Posterior vena cava (tissue), 2 donors: ENCODE data around the gene PLEKHS1. TPM values are rescaled to one million over a fixed set of nuclear protein-coding genes. Genes with fewer than 3 reads are reported as not detected.
"Not testable (repeated sequence)": the region's sequence is repeated elsewhere in the genome, so short reads cannot be mapped to it uniquely, and the experiment has no call there.

Experiments used
- DNase-seq: peaks from one replicate; pipeline ENCODE4 v3.0.0-alpha.2; 2020; ENCODE audit warnings: low spot score
- intact Hi-C, 2 donors: fragments of 100-400 bp; cut with DNase I; formaldehyde crosslinking; loops; one replicate each; pipeline versions ENCODE4 v1.14.1 to v1.14.2; 2022 to 2023
- total RNA-seq, 2 donors: library from RNA; stranded (reverse); fragmentation: NEBNext Ultra II Directional; extraction: Animal tissue kit (Norgen Biotek cat#: 25700); gene quantifications; one replicate each; pipeline ENCODE4 v1.2.1, GENCODE V29; 2021
- donor health status: DM: yes; HTN: yes; CAD: no.
- donor health status: DM: yes; HTN: yes; CAD: no.

Gene PLEKHS1
- total RNA-seq, 2 donors from 2014 or later = not detected

DNA sequence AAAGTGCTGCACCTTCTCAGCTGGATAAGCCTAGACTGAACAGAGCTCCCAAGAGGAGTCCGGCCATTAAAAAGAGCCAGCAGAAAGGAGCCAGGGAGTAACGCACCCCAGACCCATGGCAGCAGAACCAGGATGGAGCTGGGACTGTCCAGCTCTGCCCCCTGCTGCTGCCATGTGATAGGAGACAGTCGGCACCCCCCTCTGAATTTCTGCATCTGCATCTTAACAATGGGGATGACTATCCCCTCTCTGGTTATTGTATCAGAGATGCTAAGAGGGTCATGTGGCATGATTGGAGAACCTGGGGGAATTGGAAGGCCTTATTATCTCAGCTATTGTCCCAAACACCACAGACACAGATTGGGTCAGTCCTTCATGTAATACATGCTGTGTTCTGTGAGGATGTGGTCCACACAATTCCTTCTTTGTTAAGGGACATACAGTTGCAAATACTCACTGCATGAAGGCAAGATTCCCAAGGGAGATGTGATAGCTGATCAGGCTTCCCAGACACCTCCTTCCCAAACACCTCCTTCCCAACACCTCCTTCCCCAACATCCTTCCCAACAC lies 29.3 kb downstream of the PLEKHS1 start:
- intact Hi-C loops = no loop called here

GRCh38 chr10:113782367-113782766 lies 30.9 kb downstream of the PLEKHS1 start:
- intact Hi-C loops = no loop called here
- DNase-seq = no peak

More for the DNA sequence above, 29.3 kb downstream of the PLEKHS1 start:
- DNase-seq = no peak

- DNase-seq = no peak
- intact Hi-C loops = no loop called here
These were observed 31.7 kb downstream of the PLEKHS1 start for GRCh38 chr10:113782986-113783704.

GRCh38 chr10:113788604-113789083 lies 37.2 kb downstream of the PLEKHS1 start:
- intact Hi-C loops = no loop called here
- no peak for DNase-seq

- DNase-seq = no peak
- intact Hi-C loops = no loop called here
These were observed 40.2 kb downstream of the PLEKHS1 start for GRCh38 chr10:113791691-113792090.

DNA sequence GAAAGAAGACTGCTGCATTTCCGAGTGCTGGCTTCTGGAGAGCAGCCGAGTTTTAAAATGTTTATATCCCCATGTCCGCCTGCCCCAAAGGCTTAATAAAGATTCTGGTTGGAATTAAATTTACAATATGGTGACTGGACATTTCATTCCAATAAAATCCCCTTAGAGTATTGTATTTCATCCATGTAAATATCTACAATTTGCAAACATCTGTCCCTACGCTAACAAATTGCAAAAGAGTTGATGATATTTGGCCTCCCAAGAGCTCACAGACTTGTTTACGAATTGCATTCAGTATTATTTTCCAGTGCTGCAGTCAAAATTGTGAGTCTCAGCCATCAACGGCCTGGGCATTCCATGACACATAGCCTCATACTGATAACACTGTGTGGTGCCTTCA lies 50.1 kb downstream of the PLEKHS1 start:
- intact Hi-C loops = loop anchor here in 1 of 2 donors (5.0 kb wide), 1 partner anchor 301 kb away; no protein-coding TSS in a partner anchor
- no peak for DNase-seq

DNA sequence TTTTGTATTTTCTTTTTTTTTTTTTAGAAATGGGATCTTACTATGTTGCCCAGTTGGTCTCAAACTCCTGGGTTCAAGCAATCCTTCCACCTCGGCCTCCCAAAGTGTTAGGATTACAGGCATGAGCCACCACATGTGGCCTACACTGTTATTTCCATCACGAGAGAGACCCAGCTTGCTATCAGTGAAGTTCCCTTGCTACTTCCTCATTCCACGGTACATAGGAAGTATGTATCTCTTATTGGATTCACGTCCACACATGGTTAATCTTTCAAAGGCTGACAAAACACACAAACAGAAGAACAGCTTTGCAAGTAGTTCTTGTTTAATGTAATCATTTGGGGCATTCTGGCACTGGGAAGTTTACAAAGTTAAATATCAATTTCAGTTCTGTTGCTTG lies 51.5 kb downstream of the PLEKHS1 start:
- intact Hi-C loops = loop anchor here in 1 of 2 donors (5.0 kb wide), 1 partner anchor 299 kb away; no protein-coding TSS in a partner anchor
- no peak for DNase-seq

DNA sequence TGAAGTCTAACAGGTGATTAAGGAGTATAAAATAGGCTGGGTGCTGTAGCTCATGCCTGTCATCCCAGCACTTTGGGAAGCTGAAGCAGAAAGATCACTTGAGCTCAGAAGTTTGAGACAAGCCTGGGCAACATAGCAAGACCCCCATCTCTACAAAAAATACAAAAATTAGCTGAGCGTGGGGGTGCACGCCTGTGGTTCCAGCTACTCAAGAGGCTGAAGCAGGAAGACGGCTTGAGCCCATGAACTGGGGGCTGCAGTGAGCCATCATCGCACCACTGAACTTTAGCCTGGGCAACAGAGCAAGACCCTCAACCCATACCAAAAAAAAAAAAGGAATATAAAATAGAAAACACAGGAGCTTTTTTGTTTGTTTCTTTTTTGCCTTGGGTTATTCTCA lies 55.0 kb downstream of the PLEKHS1 start:
- DNase-seq = no peak
- intact Hi-C loops = no loop called here

GRCh38 chr10:113808168-113808567 lies 56.7 kb downstream of the PLEKHS1 start:
- no peak for DNase-seq
- intact Hi-C loops = no loop called here

DNA sequence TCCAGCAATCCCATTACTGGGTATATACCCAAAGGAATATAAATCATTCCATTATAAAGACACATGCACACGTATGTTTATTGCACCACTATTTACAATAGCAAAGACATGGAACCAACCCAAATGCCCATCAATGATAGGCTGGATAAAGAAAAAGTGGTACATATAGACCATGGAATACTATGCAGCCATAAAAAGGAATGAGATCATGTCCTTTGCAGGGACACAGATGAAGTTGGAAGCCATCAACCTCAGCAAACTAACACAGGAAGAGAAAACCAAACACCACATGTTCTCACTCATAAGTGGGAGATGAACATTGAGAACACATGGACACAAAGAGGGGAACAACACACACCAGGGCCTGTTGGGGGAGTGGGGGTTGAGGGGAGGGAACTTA lies 63.2 kb downstream of the PLEKHS1 start:
- DNase-seq, intact Hi-C loops: not testable (repeated sequence)

- intact Hi-C loops = no loop called here
- no peak for DNase-seq
These were observed 68.5 kb downstream of the PLEKHS1 start for GRCh38 chr10:113819989-113820388.

DNA sequence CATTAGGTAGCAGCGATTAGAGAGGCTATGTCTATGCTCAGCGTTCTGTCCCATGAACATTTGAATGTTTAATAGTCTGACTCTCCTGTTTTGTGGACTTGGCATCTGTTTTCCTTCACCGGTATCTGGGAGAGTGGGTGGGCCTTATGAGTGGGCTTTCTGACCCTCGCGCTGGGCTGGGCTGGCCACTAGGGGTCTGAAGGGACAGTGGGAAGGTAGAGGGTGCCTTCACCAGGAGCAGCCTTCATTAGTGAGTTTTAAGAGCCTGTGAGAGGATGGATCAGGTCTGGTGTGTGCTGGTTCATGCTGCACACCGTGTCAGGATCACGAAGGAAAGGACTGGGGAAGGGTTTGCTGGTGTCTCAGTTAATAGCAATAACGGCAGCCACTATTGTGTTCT lies 69.0 kb downstream of the PLEKHS1 start:
- intact Hi-C loops = no loop called here
- DNase-seq = no peak

DNA sequence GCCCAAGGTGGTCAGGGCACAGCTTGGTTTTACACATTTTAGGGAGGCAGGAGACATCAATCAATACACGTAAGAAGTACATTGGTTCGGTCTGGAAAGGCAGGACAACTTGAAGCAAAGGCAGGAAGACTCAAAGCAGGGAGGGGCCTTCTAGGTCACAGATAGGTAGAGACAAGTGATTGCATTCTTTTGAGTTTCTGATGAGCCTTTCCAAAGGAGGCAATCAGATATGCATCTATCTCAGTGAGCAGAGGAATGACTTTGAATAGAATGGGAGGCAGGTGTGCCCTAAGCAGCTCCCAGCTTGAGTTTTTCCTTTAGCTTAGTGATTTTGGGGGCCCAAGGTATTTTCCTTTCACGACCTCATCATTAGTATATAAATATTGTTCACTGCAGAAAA lies 69.8 kb downstream of the PLEKHS1 start:
- intact Hi-C loops, DNase-seq: not testable (repeated sequence)

DNA sequence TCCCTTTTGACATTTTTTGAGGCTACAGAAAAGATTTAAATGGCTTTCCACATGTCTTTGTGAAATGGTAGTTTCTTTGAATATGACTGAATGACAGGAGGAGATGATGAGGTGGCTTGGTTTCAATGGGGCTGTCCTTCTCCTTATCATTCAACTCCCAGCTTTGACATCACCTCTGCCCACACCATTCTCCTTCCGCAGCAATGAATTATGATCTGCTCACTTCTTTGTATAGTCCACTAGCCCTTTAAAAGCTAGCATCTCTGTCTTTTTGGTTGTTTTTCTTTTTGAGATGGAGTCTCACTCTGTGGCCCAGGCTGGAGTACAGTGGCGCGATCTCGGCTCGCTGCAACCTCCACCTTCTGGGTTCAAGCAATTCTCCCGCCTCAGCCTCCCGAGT lies 70.7 kb downstream of the PLEKHS1 start:
- DNase-seq = no peak
- intact Hi-C loops = no loop called here

GRCh38 chr10:113823389-113823788 lies 71.9 kb downstream of the PLEKHS1 start:
- no peak for DNase-seq
- intact Hi-C loops = no loop called here

DNA sequence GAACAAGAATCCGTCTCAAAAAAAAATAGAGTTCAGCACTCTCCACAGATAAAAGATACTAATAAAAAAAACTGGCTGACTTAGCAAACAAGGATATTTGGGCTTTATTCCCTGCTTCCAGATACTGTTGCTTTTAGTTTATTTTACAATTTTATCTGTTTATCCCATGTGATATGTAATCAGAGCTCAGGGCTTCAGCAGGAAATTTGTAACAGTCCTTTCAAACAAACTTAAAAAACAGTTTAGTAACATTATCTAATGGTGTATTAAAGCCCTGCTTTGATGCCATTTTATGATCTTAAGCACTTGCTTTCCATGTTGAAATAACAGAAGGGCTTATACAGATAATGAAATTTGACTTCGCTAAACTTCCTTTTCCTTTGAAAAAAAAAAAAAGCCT lies 74.3 kb downstream of the PLEKHS1 start:
- no peak for DNase-seq
- intact Hi-C loops = no loop called here

GRCh38 chr10:113828567-113828966 lies 77.1 kb downstream of the PLEKHS1 start:
- intact Hi-C loops, DNase-seq: not testable (repeated sequence)
